ENCODE results near the gene CNEP1R1. TPM values are rescaled to one million over a fixed set of nuclear protein-coding genes. Genes with fewer than 3 reads are reported as not detected.

CNEP1R1 gene
- total RNA-seq, 2 donors from 2014 or later, result 18.6 to 22.2 TPM

Other genes starting within 250 kb of the CNEP1R1 start
- 10 to 100 TPM; 12.3 to 29.3 TPM for gene ZNF423, start 169.1 kb upstream of the CNEP1R1 start, total RNA-seq
- 10 to 100 TPM; 13.9 to 16.7 TPM for gene HEATR3, start 40.7 kb downstream of the CNEP1R1 start, total RNA-seq
- 10 to 100 TPM; 13.4 to 15.0 TPM for gene TENT4B, start 128.1 kb downstream of the CNEP1R1 start, total RNA-seq
- gene ADCY7, start 241.3 kb downstream of the CNEP1R1 start, total RNA-seq, result 10 to 100 TPM; 31.3 to 50.2 TPM